HEK293 (cell line): ENCODE results near the gene TAP2.
"Not testable (repeated sequence)": the region's sequence is repeated elsewhere in the genome, so short reads cannot be mapped to it uniquely, and the experiment has no call there.

ENCODE experiments used
- HOXA7 ChIP-seq: sonication (generic); formaldehyde crosslinking; IDR thresholded peaks from 2 replicates; pipeline ENCODE4 v1.8.1; 2022; ENCODE audit warnings: missing genetic modification reagents, borderline replicate concordance
- MYNN ChIP-seq: fragments of 450-650 bp; formaldehyde crosslinking; IDR thresholded peaks from 2 replicates; pipeline ENCODE4 v1.5.1; 2016; ENCODE audit warnings: missing biosample characterization, missing genetic modification characterization, borderline replicate concordance
- SP2 ChIP-seq: fragments of 450-650 bp; formaldehyde crosslinking; IDR thresholded peaks from 2 replicates; pipeline ENCODE4 v1.5.1; 2016; ENCODE audit warnings: missing biosample characterization, missing genetic modification characterization
- ZFHX2 ChIP-seq: fragments of 450-650 bp; formaldehyde crosslinking; conservative IDR thresholded peaks from 2 replicates; pipeline ENCODE4 v1.5.1; 2016; ENCODE audit warnings: missing biosample characterization, missing genetic modification characterization
- ZNF155 ChIP-seq: fragments of 450-650 bp; formaldehyde crosslinking; IDR thresholded peaks from 2 replicates; pipeline ENCODE4 v1.5.1; 2016; ENCODE audit warnings: missing biosample characterization, missing genetic modification characterization
- ZNF555 ChIP-seq: fragments of 450-650 bp; formaldehyde crosslinking; conservative IDR thresholded peaks from 2 replicates; pipeline ENCODE4 v1.5.1; 2017; ENCODE audit warnings: missing biosample characterization, mild to moderate bottlenecking, missing genetic modification characterization, inconsistent platforms
- TF ChIP-seq, protein P1 (sequence below): fragments of 450-650 bp; formaldehyde crosslinking; IDR thresholded peaks from 2 replicates; pipeline ENCODE4 v1.5.1; 2016; ENCODE audit warnings: missing biosample characterization, missing genetic modification characterization

GRCh38 chr6:32873947-32874346 is 35.4 kb upstream of the TAP2 start:
- TF ChIP-seq HOXA7 (CRISPR knock-in tag); ZFHX2 (tag by site-specific recombination); MYNN (tag by site-specific recombination); ZNF155 (tag by site-specific recombination); ZNF555 (tag by site-specific recombination); SP2 (tag by site-specific recombination): not testable (repeated sequence)
- TF ChIP-seq, protein P1, sequence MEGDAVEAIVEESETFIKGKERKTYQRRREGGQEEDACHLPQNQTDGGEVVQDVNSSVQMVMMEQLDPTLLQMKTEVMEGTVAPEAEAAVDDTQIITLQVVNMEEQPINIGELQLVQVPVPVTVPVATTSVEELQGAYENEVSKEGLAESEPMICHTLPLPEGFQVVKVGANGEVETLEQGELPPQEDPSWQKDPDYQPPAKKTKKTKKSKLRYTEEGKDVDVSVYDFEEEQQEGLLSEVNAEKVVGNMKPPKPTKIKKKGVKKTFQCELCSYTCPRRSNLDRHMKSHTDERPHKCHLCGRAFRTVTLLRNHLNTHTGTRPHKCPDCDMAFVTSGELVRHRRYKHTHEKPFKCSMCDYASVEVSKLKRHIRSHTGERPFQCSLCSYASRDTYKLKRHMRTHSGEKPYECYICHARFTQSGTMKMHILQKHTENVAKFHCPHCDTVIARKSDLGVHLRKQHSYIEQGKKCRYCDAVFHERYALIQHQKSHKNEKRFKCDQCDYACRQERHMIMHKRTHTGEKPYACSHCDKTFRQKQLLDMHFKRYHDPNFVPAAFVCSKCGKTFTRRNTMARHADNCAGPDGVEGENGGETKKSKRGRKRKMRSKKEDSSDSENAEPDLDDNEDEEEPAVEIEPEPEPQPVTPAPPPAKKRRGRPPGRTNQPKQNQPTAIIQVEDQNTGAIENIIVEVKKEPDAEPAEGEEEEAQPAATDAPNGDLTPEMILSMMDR (tag by site-specific recombination): not testable (repeated sequence)
